Panc1 (cell line): ENCODE data around the gene NUB1.

Experiments
- POLR2AphosphoS5 ChIP-seq: IDR thresholded peaks from 2 replicates; pipeline ENCODE4 v1.6.1; 2012; ENCODE audit warnings: mild to moderate bottlenecking, low read depth, low read length, moderate library complexity
- REST ChIP-seq, 2 experiments: IDR thresholded peaks; 2 replicates each; pipeline ENCODE4 v1.6.1; 2011 to 2012; ENCODE audit warnings: low read depth in 2 of 2, control low read depth in 1 of 2, low read length in 1 of 2, mild to moderate bottlenecking in 1 of 2, moderate library complexity in 1 of 2; ENCODE audit not compliant: insufficient read depth in 1 of 2
- SIN3A ChIP-seq: IDR thresholded peaks from 2 replicates; pipeline ENCODE4 v1.6.1; 2012; ENCODE audit warnings: low read depth, mild to moderate bottlenecking, low read length, moderate library complexity, borderline replicate concordance; ENCODE audit not compliant: insufficient read depth
- TCF7L2 ChIP-seq: IDR thresholded peaks from 2 replicates; pipeline ENCODE4 v1.6.1; 2011; ENCODE audit warnings: mild to moderate bottlenecking, low read depth, low read length, inconsistent platforms
- TF ChIP-seq, protein P1 (sequence below): fragments of 450-650 bp; IDR thresholded peaks from 2 replicates; pipeline ENCODE4 v1.5.1; 2017; ENCODE audit warnings: mild to moderate bottlenecking

DNA sequence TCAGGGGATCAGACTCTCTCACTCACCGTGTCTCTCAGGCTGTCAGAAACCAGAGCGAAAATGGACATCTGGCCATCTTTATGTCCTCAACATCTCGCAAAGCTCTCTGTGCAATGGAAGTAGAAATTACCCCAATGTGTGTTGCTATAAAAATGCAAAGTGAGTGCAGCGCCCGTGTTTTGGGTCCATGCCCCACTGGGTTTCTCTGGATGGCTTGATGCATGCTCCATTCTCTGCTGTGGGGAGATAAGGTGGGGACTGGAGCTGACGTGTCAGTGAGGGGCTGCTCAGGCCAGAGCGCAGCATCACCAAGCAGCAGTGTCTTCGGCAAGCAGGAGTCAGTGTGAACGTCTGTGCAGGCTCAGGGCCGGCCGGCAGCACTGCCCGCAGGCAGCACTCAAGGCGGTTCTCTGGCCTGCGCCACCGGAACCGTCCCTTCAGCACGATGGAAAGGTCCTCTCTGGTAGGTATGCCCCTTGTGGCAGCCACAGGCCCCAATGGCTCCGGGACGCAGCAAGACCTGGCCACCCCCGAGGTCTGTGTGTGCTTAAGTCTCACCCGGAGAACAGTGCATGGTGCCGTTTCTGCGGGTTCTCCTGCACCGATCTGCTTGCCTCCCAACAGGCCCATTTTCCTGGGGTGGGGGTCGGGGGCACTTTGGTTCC, 38.1 kb downstream of the NUB1 start:
- TF ChIP-seq, protein P1, sequence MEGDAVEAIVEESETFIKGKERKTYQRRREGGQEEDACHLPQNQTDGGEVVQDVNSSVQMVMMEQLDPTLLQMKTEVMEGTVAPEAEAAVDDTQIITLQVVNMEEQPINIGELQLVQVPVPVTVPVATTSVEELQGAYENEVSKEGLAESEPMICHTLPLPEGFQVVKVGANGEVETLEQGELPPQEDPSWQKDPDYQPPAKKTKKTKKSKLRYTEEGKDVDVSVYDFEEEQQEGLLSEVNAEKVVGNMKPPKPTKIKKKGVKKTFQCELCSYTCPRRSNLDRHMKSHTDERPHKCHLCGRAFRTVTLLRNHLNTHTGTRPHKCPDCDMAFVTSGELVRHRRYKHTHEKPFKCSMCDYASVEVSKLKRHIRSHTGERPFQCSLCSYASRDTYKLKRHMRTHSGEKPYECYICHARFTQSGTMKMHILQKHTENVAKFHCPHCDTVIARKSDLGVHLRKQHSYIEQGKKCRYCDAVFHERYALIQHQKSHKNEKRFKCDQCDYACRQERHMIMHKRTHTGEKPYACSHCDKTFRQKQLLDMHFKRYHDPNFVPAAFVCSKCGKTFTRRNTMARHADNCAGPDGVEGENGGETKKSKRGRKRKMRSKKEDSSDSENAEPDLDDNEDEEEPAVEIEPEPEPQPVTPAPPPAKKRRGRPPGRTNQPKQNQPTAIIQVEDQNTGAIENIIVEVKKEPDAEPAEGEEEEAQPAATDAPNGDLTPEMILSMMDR, result no peak
- TF ChIP-seq REST (IDR thresholded peaks at IDR 0.05; ENCODE audit: insufficient read depth in 1 of 2, low read depth in 2 of 2, low read length in 1 of 2), result no peak
- no peak for TF ChIP-seq SIN3A
- no peak for TF ChIP-seq TCF7L2
- no peak for TF ChIP-seq POLR2AphosphoS5
